HCT116 (cell line): Measurements from ENCODE around the gene SIK3. TPM values are rescaled to one million over a fixed set of nuclear protein-coding genes. Genes with fewer than 3 reads are reported as not detected.

Experiments used
- ATAC-seq: fragments of 200-7000 bp; cut with Tn5 transposase; 2 replicates; pipeline ENCODE4 v1.9.1; 2020; ENCODE audit warnings: mild to moderate bottlenecking, moderate library complexity
- BruUV-seq: library from RNA; stranded (reverse); fragments of 400-500 nt; replicated peaks from 2 replicates; lab custom pipeline; 2021; lab: Mats Ljungman, UMichigan
- CTCF ChIA-PET: fragments of 300-600 bp; sonication (Branson Sonifier 250); formaldehyde crosslinking; loops from one replicate; lab custom pipeline; 2021; ENCODE audit warnings: antibody characterized with exemption; lab: Charles Lee
- POLR2A ChIA-PET: fragments of 300-600, 350-600 bp; sonication (Branson Sonifier 250); formaldehyde crosslinking; loops from one replicate; lab custom pipeline; 2021; ENCODE audit warnings: antibody characterized with exemption; lab: Charles Lee
- RAD21 ChIA-PET, 2 experiments: fragments of 300-600 bp; sonication (Branson Sonifier 250); formaldehyde crosslinking; loops; one replicate each; lab custom pipeline; 2023; ENCODE audit warnings: low total read pairs in 2 of 2; ENCODE audit not compliant: uncharacterized antibody in 2 of 2, unreplicated experiment in 2 of 2, low non-redundant PET in 1 of 2; lab: Charles Lee
- DNase-seq: peaks from one replicate; pipeline ENCODE4 v3.0.0-alpha.2; 2010; ENCODE audit warnings: low read depth, low spot score
- H2AFZ ChIP-seq: fragments of 200-600 bp; shearing (Covaris generic), sonication (generic); 2 replicates; pipeline ENCODE4 v1.6.1; 2017; ENCODE audit warnings: low read depth, mixed run types, mixed read lengths, antibody characterized with exemption, low read length; ENCODE audit not compliant: poor library complexity, severe bottlenecking
- H3K27ac ChIP-seq: 2 replicates; pipeline ENCODE4 v1.5.1; 2012; ENCODE audit warnings: low read depth, low read length
- H3K27me3 ChIP-seq: fragments of 200-600 bp; sonication (generic); 2 replicates; pipeline ENCODE4 v1.6.1; 2016; ENCODE audit warnings: mixed run types, low read length, mixed read lengths; ENCODE audit not compliant: insufficient read depth
- H3K36me3 ChIP-seq, 2 experiments: fragments of 200-500 bp in 1 of 2; fragments of 200-600 bp in 1 of 2; sonication (Bioruptor generic) in 1 of 2; sonication (generic) in 1 of 2; 2 replicates each; pipeline versions ENCODE4 v1.5.1 to v1.6.1; 2014 to 2016; ENCODE audit warnings: low read length in 2 of 2, inconsistent platforms in 1 of 2, mixed read lengths in 1 of 2, mixed run types in 1 of 2; ENCODE audit not compliant: insufficient read depth in 2 of 2, control insufficient read depth in 1 of 2
- H3K4me1 ChIP-seq, 2 experiments: fragments of 200-600 bp in 1 of 2; sonication (generic) in 1 of 2; 2 replicates each; pipeline versions ENCODE4 v1.5.1 to v1.6.1; 2012 to 2017; ENCODE audit warnings: low read length in 2 of 2, inconsistent platforms in 1 of 2, mild to moderate bottlenecking in 1 of 2, mixed read lengths in 1 of 2, mixed run types in 1 of 2, moderate library complexity in 1 of 2; ENCODE audit not compliant: insufficient read depth in 2 of 2, control insufficient read depth in 1 of 2
- H3K4me2 ChIP-seq: fragments of 200-600 bp; sonication (generic); 2 replicates; pipeline ENCODE4 v1.6.1; 2017; ENCODE audit warnings: mixed run types, low read length, mixed read lengths
- H3K4me3 ChIP-seq, 2 experiments: fragments of 200-600 bp in 1 of 2; sonication (generic) in 1 of 2; replicated peaks in 1 of 2; 2 replicates each; pipeline ENCODE4 v1.5.1; 2011 to 2016; ENCODE audit warnings: low read length in 2 of 2, control low read depth in 1 of 2, low read depth in 1 of 2, mild to moderate bottlenecking in 1 of 2, mixed read lengths in 1 of 2, mixed run types in 1 of 2
- H3K79me2 ChIP-seq: fragments of 200-600 bp; sonication (generic); 2 replicates; pipeline ENCODE4 v1.6.1; 2017; ENCODE audit warnings: mild to moderate bottlenecking, mixed run types, low read length, moderate library complexity, mixed read lengths; ENCODE audit not compliant: insufficient read depth
- H3K9ac ChIP-seq: fragments of 200-600 bp; sonication (generic); 2 replicates; pipeline ENCODE4 v1.6.1; 2016; ENCODE audit warnings: low read length, mixed read lengths
- H3K9me2 ChIP-seq: fragments of 200-600 bp; sonication (generic), shearing (Covaris generic); 2 replicates; pipeline ENCODE4 v1.6.1; 2017; ENCODE audit warnings: mixed run types, mild to moderate bottlenecking, moderate library complexity; ENCODE audit not compliant: insufficient read depth
- H3K9me3 ChIP-seq, 2 experiments: fragments of 200-500 bp in 1 of 2; fragments of 200-600 bp in 1 of 2; sonication (Bioruptor generic) in 1 of 2; sonication (generic) in 1 of 2; 2 replicates each; pipeline ENCODE4 v1.6.1; 2014 to 2017; ENCODE audit warnings: low read length in 2 of 2, mixed read lengths in 2 of 2, inconsistent platforms in 1 of 2, low read depth in 1 of 2, mild to moderate bottlenecking in 1 of 2, mixed run types in 1 of 2, moderate library complexity in 1 of 2; ENCODE audit not compliant: control insufficient read depth in 1 of 2, insufficient read depth in 1 of 2
- H4K20me1 ChIP-seq: fragments of 200-600 bp; sonication (generic), shearing (Covaris generic); 2 replicates; pipeline ENCODE4 v1.6.1; 2017; ENCODE audit warnings: mixed run types, mild to moderate bottlenecking, moderate library complexity; ENCODE audit not compliant: insufficient read depth
- EGR1 ChIP-seq: IDR thresholded peaks from 2 replicates; pipeline ENCODE4 v1.6.1; 2012; ENCODE audit warnings: low read depth
- ELF1 ChIP-seq: IDR thresholded peaks from 2 replicates; pipeline ENCODE4 v1.6.1; 2012; ENCODE audit warnings: low read depth, borderline replicate concordance
- EZH2 ChIP-seq: fragments of 200-600 bp; sonication (generic); IDR thresholded peaks from 2 replicates; pipeline ENCODE4 v1.6.1; 2017; ENCODE audit warnings: antibody characterized with exemption, mixed run types
- FOSL1 ChIP-seq: IDR thresholded peaks from 2 replicates; pipeline ENCODE4 v1.6.1; 2012; ENCODE audit warnings: low read depth
- JUND ChIP-seq: IDR thresholded peaks from 2 replicates; pipeline ENCODE4 v1.6.1; 2012
- POLR2A ChIP-seq: IDR thresholded peaks from 2 replicates; pipeline ENCODE4 v1.7.0; 2011; ENCODE audit warnings: borderline replicate concordance; ENCODE audit not compliant: insufficient read depth, insufficient read length; ENCODE audit errors: extremely low read depth
- RAD21 ChIP-seq: IDR thresholded peaks from 2 replicates; pipeline ENCODE4 v1.6.1; 2012; ENCODE audit warnings: low read depth, mild to moderate bottlenecking
- SP1 ChIP-seq: IDR thresholded peaks from 2 replicates; pipeline ENCODE4 v1.6.1; 2012; ENCODE audit warnings: low read depth
- SRF ChIP-seq: IDR thresholded peaks from 2 replicates; pipeline ENCODE4 v1.6.1; 2012; ENCODE audit warnings: low read depth
- TCF7L2 ChIP-seq: IDR thresholded peaks from 2 replicates; pipeline ENCODE4 v1.7.0; 2011; ENCODE audit warnings: borderline replicate concordance, inconsistent platforms; ENCODE audit not compliant: insufficient read depth, insufficient read length; ENCODE audit errors: extremely low read depth
- ZFX ChIP-seq: fragments of 450-650 bp; IDR thresholded peaks from 2 replicates; pipeline ENCODE4 v1.6.1; 2017
- ZNF274 ChIP-seq: fragments of 200-500 bp; sonication (Bioruptor generic); IDR thresholded peaks from 2 replicates; pipeline ENCODE4 v1.6.1; 2014; ENCODE audit warnings: mild to moderate bottlenecking, low read depth, low read length, inconsistent platforms
- intact Hi-C: fragments of 100-400 bp; cut with micrococcal nuclease; formaldehyde crosslinking; loops from 2 replicates; pipeline ENCODE4 v1.10.0; 2022
- total RNA-seq: library from RNA; stranded (reverse); gene quantifications from one replicate; pipeline ENCODE4 v1.2.1, GENCODE V29; 2021; ENCODE audit not compliant: unreplicated experiment
- TF ChIP-seq, protein P1 (sequence below), 3 experiments: fragments of 200-600 bp in 1 of 3; sonication (generic) in 1 of 3; IDR thresholded peaks in 2 of 3; conservative IDR thresholded peaks in 1 of 3; 2 replicates each; pipeline ENCODE4 v1.5.1; 2012 to 2017; ENCODE audit warnings: low read depth in 2 of 3, low read length in 2 of 3, antibody characterized with exemption in 1 of 3, borderline replicate concordance in 1 of 3, control low read depth in 1 of 3, mild to moderate bottlenecking in 1 of 3, mixed read lengths in 1 of 3, mixed run types in 1 of 3, moderate library complexity in 1 of 3; ENCODE audit not compliant: insufficient read depth in 1 of 3
- TF ChIP-seq, protein P2 (sequence below): IDR thresholded peaks from 2 replicates; pipeline ENCODE4 v1.6.1; 2012
- TF ChIP-seq, protein P3 (sequence below): IDR thresholded peaks from 2 replicates; pipeline ENCODE4 v1.6.1; 2011; ENCODE audit warnings: mild to moderate bottlenecking, low read length, moderate library complexity; ENCODE audit not compliant: insufficient replicate concordance; ENCODE audit errors: extremely low read depth
- TF ChIP-seq, protein P4 (sequence below): IDR thresholded peaks from 2 replicates; pipeline ENCODE4 v1.6.1; 2012; ENCODE audit warnings: low read depth

Gene SIK3
- total RNA-seq, 1 experiment from 2014 or later = 21.0 TPM

DNA sequence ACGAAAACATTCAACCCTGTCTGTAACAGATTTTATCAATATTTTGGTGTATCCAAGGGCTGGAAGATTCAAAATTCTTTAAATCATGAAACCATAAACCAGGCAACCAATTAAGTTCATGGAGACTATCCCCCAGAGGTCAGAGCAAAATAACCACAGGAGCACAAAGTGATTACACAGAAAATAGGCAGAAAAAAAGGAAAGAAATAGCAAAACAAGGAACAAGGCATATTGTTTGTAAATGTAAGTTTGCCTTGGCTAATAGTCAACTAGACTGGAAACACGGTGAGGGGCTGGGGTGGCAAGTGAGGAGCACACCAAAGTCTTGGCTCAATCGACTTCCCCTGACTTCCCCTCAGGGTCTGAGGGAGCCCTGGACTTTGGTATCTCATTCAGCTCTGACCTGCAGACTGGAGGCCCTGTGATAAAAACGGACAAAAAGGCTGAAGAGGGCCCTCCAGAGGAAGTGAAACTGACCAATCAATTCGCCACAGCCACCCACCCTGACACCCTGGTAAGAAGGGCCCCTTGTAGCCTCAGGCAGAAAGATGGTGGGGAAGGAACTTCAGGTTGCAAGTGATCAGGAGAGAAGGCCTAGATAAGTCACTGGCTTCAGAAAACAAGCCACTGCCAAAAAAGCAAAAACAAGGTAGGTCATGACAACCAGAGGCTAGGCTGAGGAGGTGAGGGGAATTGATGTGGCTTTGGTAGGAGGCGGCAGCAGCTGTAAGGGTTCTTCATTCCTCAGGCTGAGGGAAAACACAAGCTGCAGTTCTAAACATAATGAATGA, 1.8 kb downstream of the SIK3 start:
- Histone ChIP-seq H3K27me3 (no peaks in the 10 kb centered on the region), H3K27ac (no peak overlapping the region), H2AFZ (no peak overlapping the region), H3K9me3 (no peaks in the 10 kb centered on the region), H4K20me1 (no peaks in the 10 kb centered on the region), H3K4me2 (peak overlapping the region; percentile 96), H3K9ac (no peak overlapping the region), H3K79me2 (peaks cover 66% of the 10 kb centered on the region), H3K9me2 (no peaks in the 10 kb centered on the region), H3K36me3 (no peaks in the 10 kb centered on the region), H3K4me3 (peak overlapping the region; percentile 79 to 83; a peak in 3 of 4 replicates), H3K4me1 (peaks cover 23 to 35% of the 10 kb centered on the region in 2 experiments)
- ATAC-seq = no peak
- intact Hi-C loops = loop anchor here (2.0 kb wide), 1 partner anchor 216 kb away; no protein-coding TSS in a partner anchor
- RAD21 ChIA-PET = no interaction called here
- CTCF ChIA-PET = interaction anchor here (1.0 kb wide), 2 partner anchors 217 to 305 kb away, joined by 3 read pairs; partner anchors contain the start of gene APOA5
- no peak for TF ChIP-seq FOSL1
- no peak for TF ChIP-seq JUND
- no peak for TF ChIP-seq POLR2A
- TF ChIP-seq, protein P1, sequence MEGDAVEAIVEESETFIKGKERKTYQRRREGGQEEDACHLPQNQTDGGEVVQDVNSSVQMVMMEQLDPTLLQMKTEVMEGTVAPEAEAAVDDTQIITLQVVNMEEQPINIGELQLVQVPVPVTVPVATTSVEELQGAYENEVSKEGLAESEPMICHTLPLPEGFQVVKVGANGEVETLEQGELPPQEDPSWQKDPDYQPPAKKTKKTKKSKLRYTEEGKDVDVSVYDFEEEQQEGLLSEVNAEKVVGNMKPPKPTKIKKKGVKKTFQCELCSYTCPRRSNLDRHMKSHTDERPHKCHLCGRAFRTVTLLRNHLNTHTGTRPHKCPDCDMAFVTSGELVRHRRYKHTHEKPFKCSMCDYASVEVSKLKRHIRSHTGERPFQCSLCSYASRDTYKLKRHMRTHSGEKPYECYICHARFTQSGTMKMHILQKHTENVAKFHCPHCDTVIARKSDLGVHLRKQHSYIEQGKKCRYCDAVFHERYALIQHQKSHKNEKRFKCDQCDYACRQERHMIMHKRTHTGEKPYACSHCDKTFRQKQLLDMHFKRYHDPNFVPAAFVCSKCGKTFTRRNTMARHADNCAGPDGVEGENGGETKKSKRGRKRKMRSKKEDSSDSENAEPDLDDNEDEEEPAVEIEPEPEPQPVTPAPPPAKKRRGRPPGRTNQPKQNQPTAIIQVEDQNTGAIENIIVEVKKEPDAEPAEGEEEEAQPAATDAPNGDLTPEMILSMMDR (IDR thresholded peaks at IDR 0.05 in 2 of 3, conservative IDR thresholded peaks at IDR 0.05 in 1 of 3; ENCODE audit: borderline replicate concordance in 1 of 3, insufficient read depth in 1 of 3, low read depth in 2 of 3, low read length in 2 of 3) = peak in 2 of 3 experiments; percentile 12 to 14; a peak in 1 of 6 replicates
- TF ChIP-seq SRF = no peak
- no peak for TF ChIP-seq ZNF274
- no peak for TF ChIP-seq EGR1
- TF ChIP-seq, protein P2, sequence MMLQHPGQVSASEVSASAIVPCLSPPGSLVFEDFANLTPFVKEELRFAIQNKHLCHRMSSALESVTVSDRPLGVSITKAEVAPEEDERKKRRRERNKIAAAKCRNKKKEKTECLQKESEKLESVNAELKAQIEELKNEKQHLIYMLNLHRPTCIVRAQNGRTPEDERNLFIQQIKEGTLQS = no peak
- TF ChIP-seq, protein P3, sequence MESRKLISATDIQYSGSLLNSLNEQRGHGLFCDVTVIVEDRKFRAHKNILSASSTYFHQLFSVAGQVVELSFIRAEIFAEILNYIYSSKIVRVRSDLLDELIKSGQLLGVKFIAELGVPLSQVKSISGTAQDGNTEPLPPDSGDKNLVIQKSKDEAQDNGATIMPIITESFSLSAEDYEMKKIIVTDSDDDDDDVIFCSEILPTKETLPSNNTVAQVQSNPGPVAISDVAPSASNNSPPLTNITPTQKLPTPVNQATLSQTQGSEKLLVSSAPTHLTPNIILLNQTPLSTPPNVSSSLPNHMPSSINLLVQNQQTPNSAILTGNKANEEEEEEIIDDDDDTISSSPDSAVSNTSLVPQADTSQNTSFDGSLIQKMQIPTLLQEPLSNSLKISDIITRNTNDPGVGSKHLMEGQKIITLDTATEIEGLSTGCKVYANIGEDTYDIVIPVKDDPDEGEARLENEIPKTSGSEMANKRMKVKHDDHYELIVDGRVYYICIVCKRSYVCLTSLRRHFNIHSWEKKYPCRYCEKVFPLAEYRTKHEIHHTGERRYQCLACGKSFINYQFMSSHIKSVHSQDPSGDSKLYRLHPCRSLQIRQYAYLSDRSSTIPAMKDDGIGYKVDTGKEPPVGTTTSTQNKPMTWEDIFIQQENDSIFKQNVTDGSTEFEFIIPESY = no peak
- TF ChIP-seq TCF7L2 = no peak
- TF ChIP-seq, protein P4, sequence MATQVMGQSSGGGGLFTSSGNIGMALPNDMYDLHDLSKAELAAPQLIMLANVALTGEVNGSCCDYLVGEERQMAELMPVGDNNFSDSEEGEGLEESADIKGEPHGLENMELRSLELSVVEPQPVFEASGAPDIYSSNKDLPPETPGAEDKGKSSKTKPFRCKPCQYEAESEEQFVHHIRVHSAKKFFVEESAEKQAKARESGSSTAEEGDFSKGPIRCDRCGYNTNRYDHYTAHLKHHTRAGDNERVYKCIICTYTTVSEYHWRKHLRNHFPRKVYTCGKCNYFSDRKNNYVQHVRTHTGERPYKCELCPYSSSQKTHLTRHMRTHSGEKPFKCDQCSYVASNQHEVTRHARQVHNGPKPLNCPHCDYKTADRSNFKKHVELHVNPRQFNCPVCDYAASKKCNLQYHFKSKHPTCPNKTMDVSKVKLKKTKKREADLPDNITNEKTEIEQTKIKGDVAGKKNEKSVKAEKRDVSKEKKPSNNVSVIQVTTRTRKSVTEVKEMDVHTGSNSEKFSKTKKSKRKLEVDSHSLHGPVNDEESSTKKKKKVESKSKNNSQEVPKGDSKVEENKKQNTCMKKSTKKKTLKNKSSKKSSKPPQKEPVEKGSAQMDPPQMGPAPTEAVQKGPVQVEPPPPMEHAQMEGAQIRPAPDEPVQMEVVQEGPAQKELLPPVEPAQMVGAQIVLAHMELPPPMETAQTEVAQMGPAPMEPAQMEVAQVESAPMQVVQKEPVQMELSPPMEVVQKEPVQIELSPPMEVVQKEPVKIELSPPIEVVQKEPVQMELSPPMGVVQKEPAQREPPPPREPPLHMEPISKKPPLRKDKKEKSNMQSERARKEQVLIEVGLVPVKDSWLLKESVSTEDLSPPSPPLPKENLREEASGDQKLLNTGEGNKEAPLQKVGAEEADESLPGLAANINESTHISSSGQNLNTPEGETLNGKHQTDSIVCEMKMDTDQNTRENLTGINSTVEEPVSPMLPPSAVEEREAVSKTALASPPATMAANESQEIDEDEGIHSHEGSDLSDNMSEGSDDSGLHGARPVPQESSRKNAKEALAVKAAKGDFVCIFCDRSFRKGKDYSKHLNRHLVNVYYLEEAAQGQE = no peak
- no peak for TF ChIP-seq ELF1
- TF ChIP-seq ZFX = no peak
- TF ChIP-seq RAD21 = peak; percentile 45; the same call in 1 of the 2 replicates
- no peak for TF ChIP-seq SP1
- TF ChIP-seq EZH2 = no peak
- POLR2A ChIA-PET = interaction anchor here (0.9 kb wide), 1 partner anchor 8 kb away, joined by 3 read pairs; no protein-coding TSS in a partner anchor
- DNase-seq = no peak
- BruUV-seq = TSS peak; percentile 41
